WTC11 (cell line): ENCODE data around the gene CPAMD8. TPM values are rescaled to one million over a fixed set of nuclear protein-coding genes. Genes with fewer than 3 reads are reported as not detected.

Source experiments
- ATAC-seq: fragments of 200-7000 bp; cut with Tn5 transposase; 2 replicates; pipeline ENCODE4 v1.10.0; 2021; ENCODE audit warnings: mild to moderate bottlenecking, moderate library complexity
- CTCF ChIA-PET: fragments of 300-600 bp; sonication (Branson Sonifier 250); formaldehyde crosslinking; loops from one replicate; lab custom pipeline; 2021; ENCODE audit warnings: antibody characterized with exemption; lab: Charles Lee
- POLR2A ChIA-PET: fragments of 350-600 bp; sonication (Branson Sonifier 250); formaldehyde crosslinking; loops from one replicate; lab custom pipeline; 2021; ENCODE audit warnings: antibody characterized with exemption; lab: Charles Lee
- DNase-seq: peaks from one replicate; pipeline ENCODE4 v3.0.0; 2021; ENCODE audit warnings: low spot score
- H3K27ac Mint-ChIP-seq: 2 replicates; pipeline ENCODE4 v1.8.0; 2021; ENCODE audit warnings: mixed read lengths
- H3K27me3 Mint-ChIP-seq: 2 replicates; pipeline ENCODE4 v1.8.0; 2021; ENCODE audit warnings: low read depth, mild to moderate bottlenecking, moderate library complexity, mixed read lengths
- H3K36me3 Mint-ChIP-seq: 2 replicates; pipeline ENCODE4 v1.8.0; 2021; ENCODE audit warnings: mixed read lengths
- H3K4me1 Mint-ChIP-seq: 2 replicates; pipeline ENCODE4 v1.8.0; 2022; ENCODE audit warnings: mixed read lengths
- H3K4me3 Mint-ChIP-seq: 2 replicates; pipeline ENCODE4 v1.8.0; 2021; ENCODE audit warnings: mild to moderate bottlenecking, moderate library complexity, mixed read lengths
- H3K9me3 Mint-ChIP-seq: 2 replicates; pipeline ENCODE4 v1.8.0; 2021; ENCODE audit warnings: mixed read lengths
- EMX1 ChIP-seq: fragments of 250-450 bp; sonication (Bioruptor Pico); IDR thresholded peaks from 2 replicates; pipeline ENCODE4 v1.8.0; 2021; ENCODE audit warnings: mild to moderate bottlenecking
- FOXP1 ChIP-seq: sonication (generic); formaldehyde crosslinking; IDR thresholded peaks from 2 replicates; pipeline ENCODE4 v1.8.0; 2022; ENCODE audit warnings: missing genetic modification reagents, mild to moderate bottlenecking, moderate library complexity, borderline replicate concordance
- GRHL2 ChIP-seq: fragments of 250-450 bp; sonication (Bioruptor Pico); IDR thresholded peaks from 2 replicates; pipeline ENCODE4 v1.8.0; 2022; ENCODE audit warnings: mild to moderate bottlenecking, moderate library complexity; ENCODE audit not compliant: insufficient replicate concordance, severe bottlenecking
- NFYB ChIP-seq: sonication (generic); formaldehyde crosslinking; conservative IDR thresholded peaks from 2 replicates; pipeline ENCODE4 v1.8.0; 2022; ENCODE audit warnings: low read depth, missing genetic modification reagents
- NR3C1 ChIP-seq: sonication (generic); formaldehyde crosslinking; conservative IDR thresholded peaks from 2 replicates; pipeline ENCODE4 v1.8.1; 2023; ENCODE audit warnings: low read depth, mild to moderate bottlenecking, missing genetic modification reagents
- OVOL2 ChIP-seq: fragments of 250-450 bp; sonication (Bioruptor Pico); IDR thresholded peaks from 2 replicates; pipeline ENCODE4 v1.9.0; 2021; ENCODE audit warnings: mild to moderate bottlenecking, borderline replicate concordance
- PRRX2 ChIP-seq: fragments of 250-450 bp; sonication (Bioruptor Pico); IDR thresholded peaks from 2 replicates; pipeline ENCODE4 v1.8.0; 2021; ENCODE audit warnings: mild to moderate bottlenecking
- SMAD4 ChIP-seq: sonication (generic); formaldehyde crosslinking; IDR thresholded peaks from 2 replicates; pipeline ENCODE4 v1.8.0; 2022; ENCODE audit warnings: mild to moderate bottlenecking, missing genetic modification reagents
- SP1 ChIP-seq: sonication (generic); formaldehyde crosslinking; conservative IDR thresholded peaks from 2 replicates; pipeline ENCODE4 v1.8.1; 2022; ENCODE audit warnings: missing genetic modification reagents
- TEAD1 ChIP-seq: sonication (generic); formaldehyde crosslinking; IDR thresholded peaks from 2 replicates; pipeline ENCODE4 v1.8.0; 2022; ENCODE audit warnings: mild to moderate bottlenecking, missing genetic modification reagents
- total RNA-seq: library from RNA; stranded (reverse); gene quantifications from 3 replicates; pipeline ENCODE4 v1.2.3, GENCODE V29; 2021
- TF ChIP-seq, protein P1 (sequence below): sonication (generic); formaldehyde crosslinking; IDR thresholded peaks from 2 replicates; pipeline ENCODE4 v1.8.1; 2022; ENCODE audit warnings: mild to moderate bottlenecking, missing genetic modification reagents, moderate library complexity, borderline replicate concordance
- TF ChIP-seq, protein P2 (sequence below): sonication (generic); formaldehyde crosslinking; IDR thresholded peaks from 2 replicates; pipeline ENCODE4 v1.8.0; 2023; ENCODE audit warnings: mild to moderate bottlenecking, missing genetic modification reagents
- TF ChIP-seq, protein P3 (sequence below): sonication (generic); formaldehyde crosslinking; IDR thresholded peaks from 2 replicates; pipeline ENCODE4 v1.8.1; 2022; ENCODE audit warnings: low read depth, missing genetic modification reagents, borderline replicate concordance
- TF ChIP-seq, protein P4 (sequence below): sonication (generic); formaldehyde crosslinking; IDR thresholded peaks from 2 replicates; pipeline ENCODE4 v1.8.1; 2023; ENCODE audit warnings: mild to moderate bottlenecking, missing genetic modification reagents, moderate library complexity
- TF ChIP-seq, protein P5 (sequence below): fragments of 200-600 bp; IDR thresholded peaks from 2 replicates; pipeline ENCODE4 v1.8.0; 2022; ENCODE audit warnings: antibody characterized with exemption
- TF ChIP-seq, protein P6 (sequence below): sonication (generic); formaldehyde crosslinking; IDR thresholded peaks from 2 replicates; pipeline ENCODE4 v1.8.0; 2022; ENCODE audit warnings: mild to moderate bottlenecking, missing genetic modification reagents

The CPAMD8 gene
- total RNA-seq, 1 experiment from 2014 or later = 6.9 TPM

DNA sequence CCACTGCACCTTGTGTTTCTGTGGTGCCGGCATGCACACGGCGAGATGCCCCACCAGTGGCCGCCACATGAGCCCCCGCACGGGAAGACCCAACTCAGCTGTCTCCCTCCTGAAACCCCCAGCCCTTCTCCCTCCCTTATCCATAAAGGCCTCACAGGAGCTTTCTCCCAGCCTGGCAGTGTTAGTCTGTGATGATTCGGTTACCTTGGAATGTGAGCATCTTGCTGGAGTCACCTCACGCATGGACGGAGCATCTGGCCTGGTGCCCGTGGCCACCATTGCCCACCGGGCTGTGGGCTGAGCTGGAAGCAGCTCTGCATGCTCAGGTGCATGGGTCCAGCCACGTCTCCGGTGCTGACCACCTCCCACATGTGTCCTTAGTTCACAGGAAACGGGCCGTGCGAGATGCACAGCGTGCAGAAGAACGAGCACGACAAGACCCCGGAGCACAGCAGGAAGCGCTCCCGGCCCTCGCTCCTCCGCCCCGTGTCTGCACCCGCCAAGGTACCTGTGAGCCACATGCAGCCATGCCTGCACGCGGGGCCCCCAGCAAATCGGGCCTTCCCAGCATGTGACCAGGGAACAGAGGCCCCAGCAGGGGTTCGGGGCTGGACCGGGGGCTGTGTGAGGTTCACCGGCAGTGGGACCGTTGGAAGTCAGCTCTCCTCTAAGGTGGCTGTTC lies 175.4 kb downstream of the CPAMD8 start:
- Mint-ChIP-seq H3K36me3 (peaks cover 68% of the 10 kb centered on the region), H3K4me3 (no peak overlapping the region), H3K27me3 (no peaks in the 10 kb centered on the region), H3K9me3 (no peaks in the 10 kb centered on the region), H3K4me1 (no peaks in the 10 kb centered on the region), H3K27ac (no peak overlapping the region)
- ChIA-PET CTCF (no interaction called here), POLR2A (no interaction called here)
- DNase-seq (no peak), ATAC-seq (no peak)
- no peak for TF ChIP-seq FOXP1 (CRISPR knock-in tag)
- TF ChIP-seq, protein P1, sequence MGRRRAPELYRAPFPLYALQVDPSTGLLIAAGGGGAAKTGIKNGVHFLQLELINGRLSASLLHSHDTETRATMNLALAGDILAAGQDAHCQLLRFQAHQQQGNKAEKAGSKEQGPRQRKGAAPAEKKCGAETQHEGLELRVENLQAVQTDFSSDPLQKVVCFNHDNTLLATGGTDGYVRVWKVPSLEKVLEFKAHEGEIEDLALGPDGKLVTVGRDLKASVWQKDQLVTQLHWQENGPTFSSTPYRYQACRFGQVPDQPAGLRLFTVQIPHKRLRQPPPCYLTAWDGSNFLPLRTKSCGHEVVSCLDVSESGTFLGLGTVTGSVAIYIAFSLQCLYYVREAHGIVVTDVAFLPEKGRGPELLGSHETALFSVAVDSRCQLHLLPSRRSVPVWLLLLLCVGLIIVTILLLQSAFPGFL (CRISPR knock-in tag) = no peak
- TF ChIP-seq, protein P2, sequence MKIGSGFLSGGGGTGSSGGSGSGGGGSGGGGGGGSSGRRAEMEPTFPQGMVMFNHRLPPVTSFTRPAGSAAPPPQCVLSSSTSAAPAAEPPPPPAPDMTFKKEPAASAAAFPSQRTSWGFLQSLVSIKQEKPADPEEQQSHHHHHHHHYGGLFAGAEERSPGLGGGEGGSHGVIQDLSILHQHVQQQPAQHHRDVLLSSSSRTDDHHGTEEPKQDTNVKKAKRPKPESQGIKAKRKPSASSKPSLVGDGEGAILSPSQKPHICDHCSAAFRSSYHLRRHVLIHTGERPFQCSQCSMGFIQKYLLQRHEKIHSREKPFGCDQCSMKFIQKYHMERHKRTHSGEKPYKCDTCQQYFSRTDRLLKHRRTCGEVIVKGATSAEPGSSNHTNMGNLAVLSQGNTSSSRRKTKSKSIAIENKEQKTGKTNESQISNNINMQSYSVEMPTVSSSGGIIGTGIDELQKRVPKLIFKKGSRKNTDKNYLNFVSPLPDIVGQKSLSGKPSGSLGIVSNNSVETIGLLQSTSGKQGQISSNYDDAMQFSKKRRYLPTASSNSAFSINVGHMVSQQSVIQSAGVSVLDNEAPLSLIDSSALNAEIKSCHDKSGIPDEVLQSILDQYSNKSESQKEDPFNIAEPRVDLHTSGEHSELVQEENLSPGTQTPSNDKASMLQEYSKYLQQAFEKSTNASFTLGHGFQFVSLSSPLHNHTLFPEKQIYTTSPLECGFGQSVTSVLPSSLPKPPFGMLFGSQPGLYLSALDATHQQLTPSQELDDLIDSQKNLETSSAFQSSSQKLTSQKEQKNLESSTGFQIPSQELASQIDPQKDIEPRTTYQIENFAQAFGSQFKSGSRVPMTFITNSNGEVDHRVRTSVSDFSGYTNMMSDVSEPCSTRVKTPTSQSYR (CRISPR knock-in tag) = no peak

DNA sequence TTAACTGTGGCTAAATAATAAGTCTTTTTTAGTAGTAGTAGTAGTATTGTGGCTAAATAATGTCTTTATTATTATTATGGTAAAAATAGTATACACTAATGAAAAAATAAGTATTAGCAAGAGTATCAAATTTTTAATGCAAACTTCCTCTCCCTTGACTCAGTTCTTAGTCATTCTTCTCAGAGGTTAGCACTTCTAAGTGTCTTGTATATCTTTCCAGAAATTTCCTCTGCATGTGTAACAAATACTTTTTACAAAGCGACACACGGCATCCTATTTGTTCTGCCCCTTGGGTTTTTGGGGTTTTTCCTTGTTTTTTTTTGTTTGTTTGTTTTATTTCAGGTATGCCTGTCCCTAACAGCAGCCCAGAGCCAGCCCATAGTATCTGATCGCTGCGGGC lies 176.5 kb downstream of the CPAMD8 start:
- H3K4me3 Mint-ChIP-seq = no peak overlapping the region
- H3K36me3 Mint-ChIP-seq = peaks cover 74% of the 10 kb centered on the region
- H3K27ac Mint-ChIP-seq = no peak overlapping the region
- POLR2A ChIA-PET = no interaction called here
- H3K9me3 Mint-ChIP-seq = no peaks in the 10 kb centered on the region
- no peak for ATAC-seq
- no peaks in the 10 kb centered on the region for H3K27me3 Mint-ChIP-seq
- CTCF ChIA-PET = no interaction called here
- no peak for DNase-seq
- H3K4me1 Mint-ChIP-seq = no peaks in the 10 kb centered on the region
- TF ChIP-seq, protein P3, sequence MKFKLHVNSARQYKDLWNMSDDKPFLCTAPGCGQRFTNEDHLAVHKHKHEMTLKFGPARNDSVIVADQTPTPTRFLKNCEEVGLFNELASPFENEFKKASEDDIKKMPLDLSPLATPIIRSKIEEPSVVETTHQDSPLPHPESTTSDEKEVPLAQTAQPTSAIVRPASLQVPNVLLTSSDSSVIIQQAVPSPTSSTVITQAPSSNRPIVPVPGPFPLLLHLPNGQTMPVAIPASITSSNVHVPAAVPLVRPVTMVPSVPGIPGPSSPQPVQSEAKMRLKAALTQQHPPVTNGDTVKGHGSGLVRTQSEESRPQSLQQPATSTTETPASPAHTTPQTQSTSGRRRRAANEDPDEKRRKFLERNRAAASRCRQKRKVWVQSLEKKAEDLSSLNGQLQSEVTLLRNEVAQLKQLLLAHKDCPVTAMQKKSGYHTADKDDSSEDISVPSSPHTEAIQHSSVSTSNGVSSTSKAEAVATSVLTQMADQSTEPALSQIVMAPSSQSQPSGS = no peak
- no peak for TF ChIP-seq SP1 (CRISPR knock-in tag)
- TF ChIP-seq, protein P4, sequence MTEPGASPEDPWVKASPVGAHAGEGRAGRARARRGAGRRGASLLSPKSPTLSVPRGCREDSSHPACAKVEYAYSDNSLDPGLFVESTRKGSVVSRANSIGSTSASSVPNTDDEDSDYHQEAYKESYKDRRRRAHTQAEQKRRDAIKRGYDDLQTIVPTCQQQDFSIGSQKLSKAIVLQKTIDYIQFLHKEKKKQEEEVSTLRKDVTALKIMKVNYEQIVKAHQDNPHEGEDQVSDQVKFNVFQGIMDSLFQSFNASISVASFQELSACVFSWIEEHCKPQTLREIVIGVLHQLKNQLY = no peak
- TF ChIP-seq NFYB = no peak
- no peak for TF ChIP-seq GRHL2 (CRISPR knock-in tag)
- no peak for TF ChIP-seq SMAD4
- no peak for TF ChIP-seq TEAD1 (CRISPR knock-in tag)
- no peak for TF ChIP-seq OVOL2 (CRISPR knock-in tag)
- TF ChIP-seq EMX1 (CRISPR knock-in tag) = no peak
- TF ChIP-seq, protein P5, sequence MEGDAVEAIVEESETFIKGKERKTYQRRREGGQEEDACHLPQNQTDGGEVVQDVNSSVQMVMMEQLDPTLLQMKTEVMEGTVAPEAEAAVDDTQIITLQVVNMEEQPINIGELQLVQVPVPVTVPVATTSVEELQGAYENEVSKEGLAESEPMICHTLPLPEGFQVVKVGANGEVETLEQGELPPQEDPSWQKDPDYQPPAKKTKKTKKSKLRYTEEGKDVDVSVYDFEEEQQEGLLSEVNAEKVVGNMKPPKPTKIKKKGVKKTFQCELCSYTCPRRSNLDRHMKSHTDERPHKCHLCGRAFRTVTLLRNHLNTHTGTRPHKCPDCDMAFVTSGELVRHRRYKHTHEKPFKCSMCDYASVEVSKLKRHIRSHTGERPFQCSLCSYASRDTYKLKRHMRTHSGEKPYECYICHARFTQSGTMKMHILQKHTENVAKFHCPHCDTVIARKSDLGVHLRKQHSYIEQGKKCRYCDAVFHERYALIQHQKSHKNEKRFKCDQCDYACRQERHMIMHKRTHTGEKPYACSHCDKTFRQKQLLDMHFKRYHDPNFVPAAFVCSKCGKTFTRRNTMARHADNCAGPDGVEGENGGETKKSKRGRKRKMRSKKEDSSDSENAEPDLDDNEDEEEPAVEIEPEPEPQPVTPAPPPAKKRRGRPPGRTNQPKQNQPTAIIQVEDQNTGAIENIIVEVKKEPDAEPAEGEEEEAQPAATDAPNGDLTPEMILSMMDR = no peak
- TF ChIP-seq, protein P6, sequence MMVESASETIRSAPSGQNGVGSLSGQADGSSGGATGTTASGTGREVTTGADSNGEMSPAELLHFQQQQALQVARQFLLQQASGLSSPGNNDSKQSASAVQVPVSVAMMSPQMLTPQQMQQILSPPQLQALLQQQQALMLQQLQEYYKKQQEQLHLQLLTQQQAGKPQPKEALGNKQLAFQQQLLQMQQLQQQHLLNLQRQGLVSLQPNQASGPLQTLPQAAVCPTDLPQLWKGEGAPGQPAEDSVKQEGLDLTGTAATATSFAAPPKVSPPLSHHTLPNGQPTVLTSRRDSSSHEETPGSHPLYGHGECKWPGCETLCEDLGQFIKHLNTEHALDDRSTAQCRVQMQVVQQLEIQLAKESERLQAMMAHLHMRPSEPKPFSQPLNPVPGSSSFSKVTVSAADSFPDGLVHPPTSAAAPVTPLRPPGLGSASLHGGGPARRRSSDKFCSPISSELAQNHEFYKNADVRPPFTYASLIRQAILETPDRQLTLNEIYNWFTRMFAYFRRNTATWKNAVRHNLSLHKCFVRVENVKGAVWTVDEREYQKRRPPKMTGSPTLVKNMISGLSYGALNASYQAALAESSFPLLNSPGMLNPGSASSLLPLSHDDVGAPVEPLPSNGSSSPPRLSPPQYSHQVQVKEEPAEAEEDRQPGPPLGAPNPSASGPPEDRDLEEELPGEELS (CRISPR knock-in tag) = no peak
- no peak for TF ChIP-seq NR3C1 (CRISPR knock-in tag)
- TF ChIP-seq, protein P2 (CRISPR knock-in tag) = no peak
- TF ChIP-seq, protein P1 (CRISPR knock-in tag) = no peak
- TF ChIP-seq PRRX2 = no peak
